Measurements from ENCODE around the gene HSD11B2.

HSD11B2 gene

DNA sequence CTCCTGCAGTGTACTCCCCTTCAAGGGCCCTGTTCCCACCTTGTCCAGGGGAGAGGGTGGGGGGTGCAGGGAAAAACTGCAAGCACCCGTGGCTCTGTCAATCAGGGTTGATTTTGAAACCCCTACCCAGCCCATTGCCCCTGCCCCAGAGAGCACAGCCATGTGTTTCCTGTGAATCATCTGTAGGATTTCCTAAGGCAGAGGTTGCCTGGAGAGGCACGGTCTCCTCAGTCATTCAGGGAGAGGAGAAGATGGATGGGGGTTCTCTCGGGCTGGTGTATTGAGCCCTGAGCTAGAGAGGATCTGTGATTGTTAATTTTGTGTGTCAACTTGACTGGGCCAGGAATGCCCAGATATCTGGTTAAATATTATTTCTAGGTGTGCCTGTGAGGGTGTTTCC is 55.9 kb downstream of the HSD11B2 start:
- peaks cover 12 to 40% of the 10 kb centered on the region in 2 donors for H3K4me1 ChIP-seq (ENCODE audit: control insufficient read depth in 1 of 2, insufficient read depth in 2 of 2, low read length in 2 of 2)

More for the DNA sequence above, 55.9 kb downstream of the HSD11B2 start:
- no peaks in the 10 kb centered on the region for H3K9me3 ChIP-seq (ENCODE audit: control insufficient read depth in 1 of 2, low read length in 2 of 2)
- H3K27ac ChIP-seq (ENCODE audit: low read length) = no peak overlapping the region
- no peak overlapping the region for H3K4me3 ChIP-seq (ENCODE audit: low read depth in 1 of 2, low read length in 2 of 2)
- H3K27me3 ChIP-seq (ENCODE audit: low read depth, low read length) = no peaks in the 10 kb centered on the region
- H3K36me3 ChIP-seq (ENCODE audit: control insufficient read depth in 1 of 2, insufficient read depth in 2 of 2, low read length in 2 of 2) = peaks cover 0 to 9% of the 10 kb centered on the region in 2 donors

Data from muscle layer of duodenum (tissue), 2 donors.